ENCODE measurements around the gene PCP4.

- no peak for TF ChIP-seq CTCF (IDR thresholded peaks at IDR 0.05 in 4 of 5, conservative IDR thresholded peaks at IDR 0.05 in 1 of 5)
- no peak for TF ChIP-seq POLR2A (IDR thresholded peaks at IDR 0.05)
Observed at GRCh38 chr21:39965026-39965425, 97.8 kb downstream of the PCP4 start.

Measured in gastrocnemius medialis (tissue), 4 donors.